CD8-positive, alpha-beta memory T cell (primary cell): Measurements from ENCODE around the gene CD22. TPM values are rescaled to one million over a fixed set of nuclear protein-coding genes. Genes with fewer than 3 reads are reported as not detected.
"Not testable (repeated sequence)": the region's sequence is repeated elsewhere in the genome, so short reads cannot be mapped to it uniquely, and the experiment has no call there.

ENCODE experiments used
- CTCF ChIA-PET: fragments of 350-600 bp; sonication (Branson Sonifier 250); formaldehyde crosslinking; loops from one replicate; lab custom pipeline; 2021; ENCODE audit warnings: antibody characterized with exemption; lab: Charles Lee
- POLR2A ChIA-PET: fragments of 350-600 bp; sonication (Branson Sonifier 250); formaldehyde crosslinking; loops from one replicate; lab custom pipeline; 2021; ENCODE audit warnings: antibody characterized with exemption; lab: Charles Lee
- DNase-seq, 5 donors: peaks; one replicate each; pipeline versions ENCODE4 v3.0.0 to v3.0.0-alpha.2; 2020 to 2022; ENCODE audit warnings: mixed read lengths in 1 of 5
- H3K27ac ChIP-seq: one replicate; pipeline ENCODE4 v1.7.0; 2013; ENCODE audit warnings: low read depth, mild to moderate bottlenecking, low read length, moderate library complexity
- H3K27me3 ChIP-seq: 2 replicates; pipeline ENCODE4 v1.7.0; 2013; ENCODE audit warnings: low read length, mild to moderate bottlenecking; ENCODE audit not compliant: insufficient read depth, poor library complexity, severe bottlenecking
- H3K36me3 ChIP-seq: 2 replicates; pipeline ENCODE4 v1.7.0; 2013; ENCODE audit warnings: mild to moderate bottlenecking, low read length, moderate library complexity; ENCODE audit not compliant: insufficient read depth
- H3K4me1 ChIP-seq: 2 replicates; pipeline ENCODE4 v1.7.0; 2013; ENCODE audit warnings: mild to moderate bottlenecking, low read length, moderate library complexity; ENCODE audit not compliant: insufficient read depth
- H3K4me3 ChIP-seq: 2 replicates; pipeline ENCODE4 v1.7.0; 2013; ENCODE audit warnings: mild to moderate bottlenecking, low read length
- H3K9me3 ChIP-seq: 2 replicates; pipeline ENCODE4 v1.7.0; 2013; ENCODE audit warnings: mild to moderate bottlenecking, low read length
- H3K27ac Mint-ChIP-seq, 8 donors: one replicate each; pipeline ENCODE4 v1.8.0; 2020 to 2021; ENCODE audit warnings: mixed read lengths in 8 of 8, mild to moderate bottlenecking in 6 of 8, inconsistent platforms in 3 of 8, moderate library complexity in 3 of 8
- H3K27me3 Mint-ChIP-seq, 2 donors: one replicate each; pipeline ENCODE4 v1.8.0; 2020 to 2021; ENCODE audit warnings: mixed read lengths in 2 of 2, mild to moderate bottlenecking in 1 of 2, moderate library complexity in 1 of 2
- H3K36me3 Mint-ChIP-seq, 3 donors: one replicate each; pipeline ENCODE4 v1.8.0; 2020 to 2021; ENCODE audit warnings: mixed read lengths in 3 of 3, inconsistent platforms in 1 of 3, mild to moderate bottlenecking in 1 of 3
- H3K4me1 Mint-ChIP-seq, 3 donors: one replicate each; pipeline ENCODE4 v1.8.0; 2020 to 2021; ENCODE audit warnings: mixed read lengths in 3 of 3, inconsistent platforms in 1 of 3, mild to moderate bottlenecking in 1 of 3
- H3K4me3 Mint-ChIP-seq, 7 donors: one replicate each; pipeline ENCODE4 v1.8.0; 2020 to 2021; ENCODE audit warnings: mixed read lengths in 7 of 7, mild to moderate bottlenecking in 6 of 7, moderate library complexity in 4 of 7, inconsistent platforms in 2 of 7
- H3K9me3 Mint-ChIP-seq, 5 donors: one replicate each; pipeline ENCODE4 v1.8.0; 2020 to 2022; ENCODE audit warnings: mixed read lengths in 5 of 5, mild to moderate bottlenecking in 3 of 5, moderate library complexity in 2 of 5, inconsistent platforms in 1 of 5
- polyA plus RNA-seq: library from polyadenylated mRNA; unstranded; fragments of 300-500 nt; fragmentation: Illumina TruSeq; gene quantifications from one replicate; pipeline ENCODE4 v1.2.3, GENCODE V29; 2021
- total RNA-seq, 2 experiments: library from RNA; stranded (reverse); gene quantifications; one replicate each; pipeline ENCODE4 v1.2.3, GENCODE V29; 2021

CD22 gene
- total and polyA plus RNA-seq, 3 experiments from 2014 or later = 0.09 TPM; not detected in 2

- CTCF ChIA-PET, POLR2A ChIA-PET: not testable (repeated sequence)
Measured at GRCh38 chr19:35286101-35286500, 42.9 kb upstream of the CD22 start.

DNA sequence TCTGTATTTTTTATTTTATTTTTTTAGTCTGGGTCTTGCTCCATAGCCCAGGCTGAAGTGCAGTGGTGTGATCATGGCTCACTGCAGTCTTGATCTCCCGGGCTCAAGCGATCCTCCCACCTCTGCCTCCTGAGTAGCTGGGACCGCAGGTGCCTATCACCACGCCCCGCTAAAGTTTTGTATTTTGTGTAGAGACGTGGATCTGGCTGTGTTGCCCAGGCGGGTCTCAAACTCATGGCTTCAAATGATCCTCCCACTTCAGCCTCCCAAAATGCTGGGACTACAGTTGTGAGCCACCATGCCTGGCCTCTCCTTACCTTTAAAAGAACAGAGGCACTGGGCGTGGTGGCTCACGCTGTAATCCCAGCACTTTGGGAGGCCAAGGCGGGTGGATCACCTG, 41.3 kb upstream of the CD22 start:
- Histone ChIP-seq H3K9me3 (no peaks in the 10 kb centered on the region), H3K27me3 (no peaks in the 10 kb centered on the region), H3K36me3 (no peaks in the 10 kb centered on the region), H3K27ac (no peak overlapping the region), H3K4me1 (no peaks in the 10 kb centered on the region), H3K4me3 (no peak overlapping the region)
- CTCF ChIA-PET = no interaction called here
- peaks cover 6 to 20% of the 10 kb centered on the region in 2 donors for H3K27me3 Mint-ChIP-seq
- H3K36me3 Mint-ChIP-seq = no peaks in the 10 kb centered on the region
- DNase-seq = no peak
- H3K4me1 Mint-ChIP-seq = no peaks in the 10 kb centered on the region
- H3K4me3 Mint-ChIP-seq = peak overlapping the region in 1 of 7 donors; percentile 72
- POLR2A ChIA-PET = interaction anchor here (0.6 to 0.8 kb wide), 2 partner anchors 14 to 379 kb away, joined by 3 read pairs; no protein-coding TSS in a partner anchor
- H3K9me3 Mint-ChIP-seq = no peaks in the 10 kb centered on the region
- no peak overlapping the region for H3K27ac Mint-ChIP-seq

More at GRCh38 chr19:35286101-35286500, 42.9 kb upstream of the CD22 start:
- H3K27ac ChIP-seq, DNase-seq, H3K27me3 ChIP-seq, H3K27ac Mint-ChIP-seq, H3K36me3 Mint-ChIP-seq, H3K9me3 Mint-ChIP-seq, H3K4me3 Mint-ChIP-seq, H3K36me3 ChIP-seq, H3K4me1 ChIP-seq, H3K9me3 ChIP-seq, H3K4me3 ChIP-seq, H3K4me1 Mint-ChIP-seq: not testable (repeated sequence)
- H3K27me3 Mint-ChIP-seq = peaks cover 10 to 24% of the 10 kb centered on the region in 2 donors

GRCh38 chr19:35288331-35288730, 40.7 kb upstream of the CD22 start:
- Histone ChIP-seq H3K36me3 (no peaks in the 10 kb centered on the region), H3K27me3 (no peaks in the 10 kb centered on the region), H3K4me3 (no peak overlapping the region), H3K4me1 (no peaks in the 10 kb centered on the region), H3K27ac (no peak overlapping the region), H3K9me3 (no peaks in the 10 kb centered on the region)
- POLR2A ChIA-PET = no interaction called here
- H3K27ac Mint-ChIP-seq = no peak overlapping the region
- H3K27me3 Mint-ChIP-seq = peaks cover 6 to 14% of the 10 kb centered on the region in 2 donors
- H3K36me3 Mint-ChIP-seq = no peaks in the 10 kb centered on the region
- DNase-seq = no peak
- H3K4me3 Mint-ChIP-seq = no peak overlapping the region
- CTCF ChIA-PET = no interaction called here
- H3K4me1 Mint-ChIP-seq = no peaks in the 10 kb centered on the region
- H3K9me3 Mint-ChIP-seq = no peaks in the 10 kb centered on the region

DNA sequence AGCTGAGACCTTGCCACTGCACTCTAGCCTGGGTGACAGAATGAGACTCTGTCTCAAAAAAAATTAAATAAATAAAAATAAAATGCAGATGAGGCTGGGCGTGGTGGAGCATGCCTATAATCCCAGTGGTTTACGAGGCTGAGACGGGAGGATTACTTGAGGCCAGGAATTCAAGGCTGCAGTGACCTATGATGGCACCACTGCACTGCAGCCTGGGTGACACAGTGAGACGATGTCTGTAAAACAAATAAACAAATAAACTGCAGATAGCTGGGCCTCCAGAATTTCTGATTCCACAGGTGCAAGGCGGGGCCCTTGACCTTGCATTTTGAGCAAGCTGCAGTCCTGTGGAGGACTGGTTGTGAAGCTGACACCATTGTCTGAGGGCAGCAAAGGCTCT, 40.1 kb upstream of the CD22 start:
- Histone ChIP-seq H3K27ac (no peak overlapping the region), H3K27me3 (no peaks in the 10 kb centered on the region), H3K4me3 (no peak overlapping the region), H3K4me1 (no peaks in the 10 kb centered on the region), H3K9me3 (no peaks in the 10 kb centered on the region), H3K36me3 (no peaks in the 10 kb centered on the region)
- CTCF ChIA-PET = no interaction called here
- Mint-ChIP-seq H3K27ac (no peak overlapping the region), H3K4me1 (no peaks in the 10 kb centered on the region), H3K4me3 (no peak overlapping the region), H3K36me3 (no peaks in the 10 kb centered on the region), H3K27me3 (peaks cover 5 to 11% of the 10 kb centered on the region in 2 donors), H3K9me3 (no peaks in the 10 kb centered on the region)
- POLR2A ChIA-PET = no interaction called here
- DNase-seq = no peak

GRCh38 chr19:35290381-35291127, 38.4 kb upstream of the CD22 start:
- Histone ChIP-seq H3K27ac (no peak overlapping the region), H3K36me3 (no peaks in the 10 kb centered on the region), H3K9me3 (no peaks in the 10 kb centered on the region), H3K4me1 (peaks cover 3% of the 10 kb centered on the region), H3K27me3 (no peaks in the 10 kb centered on the region), H3K4me3 (no peak overlapping the region)
- Mint-ChIP-seq H3K4me3 (no peak overlapping the region), H3K36me3 (no peaks in the 10 kb centered on the region), H3K27ac (no peak overlapping the region), H3K4me1 (peaks cover 0 to under 1% (median under 1%) of the 10 kb centered on the region in 3 donors), H3K27me3 (peaks cover 0 to 4% of the 10 kb centered on the region in 2 donors), H3K9me3 (no peaks in the 10 kb centered on the region)
- ChIA-PET CTCF (no interaction called here), POLR2A (interaction anchor here (0.6 kb wide), 1 partner anchor 153 kb away, joined by 3 read pairs; no protein-coding TSS in a partner anchor)
- no peak for DNase-seq

DNA sequence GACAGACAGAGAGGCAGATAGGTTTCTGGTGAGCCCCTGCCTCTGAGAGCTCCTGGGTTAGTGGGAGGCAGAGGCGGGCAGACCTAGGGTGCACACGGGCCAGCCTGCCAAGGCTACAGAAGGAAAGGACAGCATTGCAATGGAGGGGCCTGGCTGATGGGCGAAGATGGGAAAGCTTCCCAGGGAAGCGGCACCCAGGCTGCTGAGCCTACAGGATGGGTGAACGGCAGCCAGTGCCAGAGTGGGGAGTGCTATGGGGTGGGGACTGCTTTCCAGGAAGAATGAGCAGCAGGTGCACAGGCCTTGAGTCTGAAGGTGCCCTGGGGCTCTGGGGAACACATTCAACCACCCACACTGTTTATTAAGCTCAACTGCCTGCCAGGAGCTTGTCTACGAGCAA, 37.7 kb upstream of the CD22 start:
- Mint-ChIP-seq H3K9me3 (no peaks in the 10 kb centered on the region), H3K4me3 (no peak overlapping the region), H3K27ac (no peak overlapping the region), H3K27me3 (peaks cover 0 to 4% of the 10 kb centered on the region in 2 donors), H3K36me3 (no peaks in the 10 kb centered on the region), H3K4me1 (peaks cover 0 to 8% (median 6%) of the 10 kb centered on the region in 3 donors)
- ChIA-PET POLR2A (no interaction called here), CTCF (no interaction called here)
- H3K4me3 ChIP-seq = no peak overlapping the region
- H3K4me1 ChIP-seq = peaks cover 10% of the 10 kb centered on the region
- H3K9me3 ChIP-seq = no peaks in the 10 kb centered on the region
- DNase-seq = no peak
- no peaks in the 10 kb centered on the region for H3K27me3 ChIP-seq
- H3K36me3 ChIP-seq = no peaks in the 10 kb centered on the region
- no peak overlapping the region for H3K27ac ChIP-seq

- POLR2A ChIA-PET = no interaction called here
Measured at GRCh38 chr19:35291916-35292315, 37.1 kb upstream of the CD22 start, which contains the start of gene MAG. Gene MAG (plus strand): TSS chr19:35292161. CDS start chr19:35295409, 3,248 bp downstream.

GRCh38 chr19:35292421-35293362, 36.3 kb upstream of the CD22 start:
- CTCF ChIA-PET = no interaction called here

More at GRCh38 chr19:35291916-35292315, 37.1 kb upstream of the CD22 start, which contains the start of gene MAG:
- Histone ChIP-seq H3K27me3 (no peaks in the 10 kb centered on the region), H3K36me3 (no peaks in the 10 kb centered on the region), H3K9me3 (no peaks in the 10 kb centered on the region), H3K4me1 (peaks cover 10% of the 10 kb centered on the region), H3K27ac (no peak within 1 kb of the TSS), H3K4me3 (no peak within 1 kb of the TSS)
- no peaks in the 10 kb centered on the region for H3K36me3 Mint-ChIP-seq
- peaks cover 0 to 3% of the 10 kb centered on the region in 2 donors for H3K27me3 Mint-ChIP-seq
- no peak within 1 kb of the TSS for H3K4me3 Mint-ChIP-seq
- CTCF ChIA-PET = no interaction called here
- DNase-seq = no peak
- H3K9me3 Mint-ChIP-seq = no peaks in the 10 kb centered on the region
- peaks cover 0 to 9% (median 6%) of the 10 kb centered on the region in 3 donors for H3K4me1 Mint-ChIP-seq
- H3K27ac Mint-ChIP-seq = peak within 1 kb of the TSS in 1 of 8 donors; percentile 13

More at GRCh38 chr19:35292421-35293362, 36.3 kb upstream of the CD22 start:
- H3K4me1 Mint-ChIP-seq = peaks cover 0 to 9% (median 6%) of the 10 kb centered on the region in 3 donors
- peaks cover 0 to 3% of the 10 kb centered on the region in 2 donors for H3K27me3 Mint-ChIP-seq
- POLR2A ChIA-PET = no interaction called here
- Histone ChIP-seq H3K27ac (no peak overlapping the region), H3K36me3 (no peaks in the 10 kb centered on the region), H3K27me3 (no peaks in the 10 kb centered on the region), H3K4me1 (peaks cover 10% of the 10 kb centered on the region), H3K4me3 (no peak overlapping the region), H3K9me3 (no peaks in the 10 kb centered on the region)
- H3K4me3 Mint-ChIP-seq = no peak overlapping the region
- H3K27ac Mint-ChIP-seq = peak overlapping the region in 1 of 8 donors; percentile 13
- DNase-seq = no peak
- no peaks in the 10 kb centered on the region for H3K36me3 Mint-ChIP-seq
- no peaks in the 10 kb centered on the region for H3K9me3 Mint-ChIP-seq
